ENCODE results near the gene HTT. TPM values are rescaled to one million over a fixed set of nuclear protein-coding genes. Genes with fewer than 3 reads are reported as not detected.
A peak's percentile ranks its signal among the peaks of the same experiment; 100 is the strongest.
"Not testable (repeated sequence)": the region's sequence is repeated elsewhere in the genome, so short reads cannot be mapped to it uniquely, and the experiment has no call there.

The HTT gene
- total RNA-seq, 6 donors from 2014 or later = 55.4 to 170 (median 81.5) TPM

DNA sequence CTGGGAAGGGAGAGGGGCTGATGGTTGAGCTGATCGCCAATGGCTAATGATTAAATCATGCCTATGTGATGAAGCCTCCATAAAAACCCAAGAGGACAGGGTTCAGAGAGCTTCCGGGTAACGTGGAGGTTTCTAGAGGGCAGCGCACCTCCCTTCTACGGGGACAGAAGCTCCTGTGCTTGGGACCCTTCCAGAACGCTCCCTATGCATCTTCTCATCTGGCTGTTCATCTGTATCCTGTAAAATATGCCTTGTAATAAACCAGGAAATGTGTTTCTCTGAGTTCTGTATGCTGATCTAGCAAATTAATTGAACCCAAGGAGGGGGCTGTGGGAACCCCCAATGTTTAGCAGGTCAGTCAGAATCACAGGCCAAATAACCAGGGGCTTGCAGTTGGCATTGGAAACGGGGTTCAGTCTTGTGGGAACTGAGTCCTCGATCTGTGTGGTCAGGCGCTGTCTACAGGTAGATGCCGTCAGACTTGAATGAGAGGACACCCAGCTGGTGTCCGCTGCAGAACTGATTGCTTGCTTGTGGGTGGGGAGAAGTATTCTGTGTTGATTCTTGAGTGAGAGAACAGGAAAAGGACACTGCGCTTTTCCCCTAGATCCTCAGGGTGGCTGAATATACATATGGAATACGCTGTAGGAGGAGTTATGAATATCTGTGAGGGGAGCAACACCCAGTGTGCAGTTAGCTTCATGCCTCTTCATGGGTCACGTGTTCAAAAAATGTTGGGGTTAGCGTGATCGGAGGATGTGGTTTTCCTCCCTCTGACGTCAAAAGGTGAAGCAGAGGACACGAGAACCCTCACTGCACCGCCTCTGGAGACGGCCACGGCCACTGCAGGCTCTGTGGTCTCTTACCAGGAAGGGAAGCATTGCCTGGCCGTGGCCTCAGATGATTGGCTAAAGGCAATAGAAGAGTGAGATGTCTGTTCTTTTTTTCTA lies 29.3 kb upstream of the HTT start:
- WGBS, 2 donors = 76% methylated on average over 22 of the region's 22 CpGs
- Histone ChIP-seq H3K27ac (peak overlapping the region in 1 of 4 donors; percentile 3), H3K27me3 (no peaks in the 10 kb centered on the region), H3K4me1 (peaks cover 17 to 45% (median 27%) of the 10 kb centered on the region in 4 donors), H3K36me3 (no peaks in the 10 kb centered on the region), H3K4me3 (no peak overlapping the region), H3K9me3 (no peaks in the 10 kb centered on the region)
- peak; percentile 21 to 64 for ATAC-seq (ENCODE audit: low FRiP score in 2 of 2)
- DNase-seq = peak in 1 of 2 donors; percentile 81
- no peak for TF ChIP-seq POLR2A (IDR thresholded peaks at IDR 0.05)
- TF ChIP-seq, protein P1, sequence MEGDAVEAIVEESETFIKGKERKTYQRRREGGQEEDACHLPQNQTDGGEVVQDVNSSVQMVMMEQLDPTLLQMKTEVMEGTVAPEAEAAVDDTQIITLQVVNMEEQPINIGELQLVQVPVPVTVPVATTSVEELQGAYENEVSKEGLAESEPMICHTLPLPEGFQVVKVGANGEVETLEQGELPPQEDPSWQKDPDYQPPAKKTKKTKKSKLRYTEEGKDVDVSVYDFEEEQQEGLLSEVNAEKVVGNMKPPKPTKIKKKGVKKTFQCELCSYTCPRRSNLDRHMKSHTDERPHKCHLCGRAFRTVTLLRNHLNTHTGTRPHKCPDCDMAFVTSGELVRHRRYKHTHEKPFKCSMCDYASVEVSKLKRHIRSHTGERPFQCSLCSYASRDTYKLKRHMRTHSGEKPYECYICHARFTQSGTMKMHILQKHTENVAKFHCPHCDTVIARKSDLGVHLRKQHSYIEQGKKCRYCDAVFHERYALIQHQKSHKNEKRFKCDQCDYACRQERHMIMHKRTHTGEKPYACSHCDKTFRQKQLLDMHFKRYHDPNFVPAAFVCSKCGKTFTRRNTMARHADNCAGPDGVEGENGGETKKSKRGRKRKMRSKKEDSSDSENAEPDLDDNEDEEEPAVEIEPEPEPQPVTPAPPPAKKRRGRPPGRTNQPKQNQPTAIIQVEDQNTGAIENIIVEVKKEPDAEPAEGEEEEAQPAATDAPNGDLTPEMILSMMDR (IDR thresholded peaks at IDR 0.05) = peak in 1 of 6 experiments; percentile 17
- TF ChIP-seq EP300 (IDR thresholded peaks at IDR 0.05) = peak in 1 of 4 donors; percentile 51
- peak; percentile 55 to 73 for TF ChIP-seq POLR2AphosphoS5 (IDR thresholded peaks at IDR 0.05)

GRCh38 chr4:3046162-3046561 lies 28.3 kb upstream of the HTT start:
- WGBS, 2 donors = 70 to 80% methylated on average over 7 of the region's 7 CpGs

DNA sequence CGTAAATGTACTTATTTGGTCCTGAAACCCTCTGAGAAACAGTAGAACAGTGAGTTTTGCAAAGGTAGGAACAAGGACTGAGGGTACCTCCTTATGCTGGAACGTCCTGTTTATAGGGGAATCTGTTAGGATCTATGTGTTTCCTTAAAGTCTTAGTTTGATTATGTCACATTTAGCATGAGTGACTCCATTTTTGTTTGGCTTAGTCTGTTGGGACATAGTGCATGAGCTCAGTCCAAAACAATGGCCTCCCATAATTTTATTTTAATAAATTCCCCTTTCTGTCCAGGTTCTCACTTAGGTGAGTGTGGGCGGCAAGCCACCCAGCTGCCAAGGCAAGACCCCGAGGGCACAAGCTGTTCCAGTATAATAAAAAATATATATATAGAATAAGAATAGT lies 27.9 kb upstream of the HTT start:
- no peak for DNase-seq
- no peak overlapping the region for H3K27ac ChIP-seq
- no peak for ATAC-seq (ENCODE audit: low FRiP score in 2 of 2)
- no peak overlapping the region for H3K4me3 ChIP-seq
- H3K36me3 ChIP-seq = no peaks in the 10 kb centered on the region
- peaks cover 10 to 34% (median 16%) of the 10 kb centered on the region in 4 donors for H3K4me1 ChIP-seq
- no peaks in the 10 kb centered on the region for H3K27me3 ChIP-seq
- TF ChIP-seq POLR2AphosphoS5 (IDR thresholded peaks at IDR 0.05) = no peak
- TF ChIP-seq POLR2A (IDR thresholded peaks at IDR 0.05) = no peak
- TF ChIP-seq EP300 (IDR thresholded peaks at IDR 0.05) = no peak
- TF ChIP-seq, protein P1 (IDR thresholded peaks at IDR 0.05) = no peak
- 86 to 92% methylated on average over 4 of the region's 4 CpGs for WGBS, 2 donors
- no peaks in the 10 kb centered on the region for H3K9me3 ChIP-seq

More at GRCh38 chr4:3046162-3046561, 28.3 kb upstream of the HTT start:
- no peaks in the 10 kb centered on the region for H3K27me3 ChIP-seq
- no peak for DNase-seq
- TF ChIP-seq POLR2AphosphoS5 (IDR thresholded peaks at IDR 0.05) (no peak), EP300 (IDR thresholded peaks at IDR 0.05) (no peak), POLR2A (IDR thresholded peaks at IDR 0.05) (no peak)
- TF ChIP-seq, protein P1 (IDR thresholded peaks at IDR 0.05) = no peak
- no peaks in the 10 kb centered on the region for H3K9me3 ChIP-seq
- H3K4me3 ChIP-seq = no peak overlapping the region
- peak overlapping the region in 1 of 4 donors; percentile 3 for H3K27ac ChIP-seq
- no peak for ATAC-seq (ENCODE audit: low FRiP score in 2 of 2)
- H3K4me1 ChIP-seq = peaks cover 11 to 38% (median 20%) of the 10 kb centered on the region in 4 donors
- no peaks in the 10 kb centered on the region for H3K36me3 ChIP-seq

GRCh38 chr4:3047464-3048286 lies 26.8 kb upstream of the HTT start:
- DNase-seq = peak in 1 of 2 donors; percentile 75
- peak overlapping the region in 3 of 4 donors; percentile 27 to 41 (median 37) for H3K4me3 ChIP-seq
- peak overlapping the region in 2 of 4 donors; percentile 26 to 41 for H3K27ac ChIP-seq
- H3K27me3 ChIP-seq = no peaks in the 10 kb centered on the region
- H3K9me3 ChIP-seq = no peaks in the 10 kb centered on the region
- 58 to 61% methylated on average over 20 of the region's 20 CpGs for WGBS, 2 donors
- peaks cover 3 to 23% (median 8%) of the 10 kb centered on the region in 4 donors for H3K4me1 ChIP-seq
- TF ChIP-seq, protein P1 (IDR thresholded peaks at IDR 0.05) = peak; percentile 44 to 78 (median 70)
- TF ChIP-seq POLR2AphosphoS5 (IDR thresholded peaks at IDR 0.05) = no peak
- peak; percentile 62 to 75 for ATAC-seq (ENCODE audit: low FRiP score in 2 of 2)
- no peaks in the 10 kb centered on the region for H3K36me3 ChIP-seq

DNA sequence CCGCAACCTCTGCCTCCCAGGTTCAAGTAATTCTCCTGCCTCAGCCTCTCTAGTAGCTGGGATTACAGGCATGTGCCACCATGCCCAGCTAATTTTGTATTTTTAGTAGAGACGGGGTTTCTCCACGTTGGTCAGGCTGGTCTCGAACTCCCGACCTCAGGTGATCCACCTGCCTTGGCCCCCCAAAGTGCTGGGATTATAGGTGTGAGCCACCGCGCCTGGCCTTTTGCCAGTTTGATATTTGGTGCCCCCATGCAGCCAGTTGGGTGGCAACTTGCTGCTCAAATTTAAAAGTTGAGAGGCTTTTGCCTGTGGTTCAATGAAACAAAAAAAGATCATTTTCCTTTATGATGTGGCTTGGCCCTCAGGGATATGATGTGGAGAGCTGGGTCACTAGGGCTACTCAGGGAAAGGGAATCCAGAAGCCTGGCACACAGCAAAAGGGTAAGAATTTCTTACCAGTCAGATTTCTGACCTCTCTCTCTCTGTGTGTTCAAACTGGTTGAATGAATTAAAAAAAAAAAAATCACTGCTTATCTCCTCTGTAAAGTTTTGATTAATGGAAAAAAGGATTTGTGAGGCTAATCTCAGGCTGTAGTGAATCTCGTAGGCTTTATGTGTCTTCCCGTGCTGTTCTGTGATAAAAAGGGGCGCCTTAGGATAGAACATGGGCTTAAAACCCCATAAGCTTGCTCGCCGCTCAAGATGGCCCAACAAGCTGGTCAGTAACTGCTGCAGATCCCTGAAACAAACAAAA lies 23.2 kb upstream of the HTT start:
- H3K36me3 ChIP-seq; H3K27me3 ChIP-seq; ATAC-seq (ENCODE audit: low FRiP score in 2 of 2); H3K4me1 ChIP-seq; H3K9me3 ChIP-seq; H3K4me3 ChIP-seq; DNase-seq; H3K27ac ChIP-seq: not testable (repeated sequence)
- 85 to 86% methylated on average over 12 of the region's 12 CpGs for WGBS, 2 donors

All from upper lobe of left lung (tissue), 6 donors.